Epithelial cell of proximal tubule (primary cell): ENCODE measurements around the gene PRLR. TPM values are rescaled to one million over a fixed set of nuclear protein-coding genes. Genes with fewer than 3 reads are reported as not detected.
"Not testable (repeated sequence)": the region's sequence is repeated elsewhere in the genome, so short reads cannot be mapped to it uniquely, and the experiment has no call there.

Source experiments
- DNase-seq: peaks from one replicate; pipeline ENCODE4 v3.0.0-alpha.2; 2011; ENCODE audit warnings: low read depth
- H3K4me3 ChIP-seq: 2 replicates; pipeline ENCODE4 v1.5.1; 2011; ENCODE audit warnings: low read depth, mild to moderate bottlenecking, low read length
- total RNA-seq: library from RNA; depleted of rRNA; stranded (reverse); fragments of >200 nt; gene quantifications from 2 replicates; pipeline ENCODE4 v1.2.3, GENCODE V29; 2015
- TF ChIP-seq, protein P1 (sequence below): conservative IDR thresholded peaks from 2 replicates; pipeline ENCODE4 v1.5.1; 2012; ENCODE audit warnings: low read depth, mild to moderate bottlenecking, low read length

PRLR gene
- total RNA-seq, 1 donor from 2014 or later = 0.35 TPM

DNA sequence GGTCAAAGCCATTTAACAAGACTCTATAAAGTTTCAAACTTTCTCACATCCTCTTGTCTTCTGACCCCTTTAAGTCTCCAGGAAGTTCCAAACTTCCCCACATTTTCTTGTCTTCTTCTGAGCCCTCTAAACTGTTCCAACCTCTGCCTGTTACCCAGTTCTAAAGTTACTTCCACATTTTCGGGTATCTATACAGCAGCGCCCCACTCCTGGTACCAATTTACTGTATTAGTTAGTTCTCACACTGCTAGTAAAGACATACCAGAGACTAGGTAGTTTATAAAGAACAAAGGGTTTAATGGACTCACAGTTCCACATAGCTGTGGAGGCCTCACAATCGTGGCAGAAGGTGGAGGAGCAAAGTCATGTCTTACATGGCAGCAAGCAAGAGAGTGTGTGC, 23.3 kb upstream of the PRLR start:
- DNase-seq = no peak
- no peak overlapping the region for H3K4me3 ChIP-seq
- TF ChIP-seq, protein P1, sequence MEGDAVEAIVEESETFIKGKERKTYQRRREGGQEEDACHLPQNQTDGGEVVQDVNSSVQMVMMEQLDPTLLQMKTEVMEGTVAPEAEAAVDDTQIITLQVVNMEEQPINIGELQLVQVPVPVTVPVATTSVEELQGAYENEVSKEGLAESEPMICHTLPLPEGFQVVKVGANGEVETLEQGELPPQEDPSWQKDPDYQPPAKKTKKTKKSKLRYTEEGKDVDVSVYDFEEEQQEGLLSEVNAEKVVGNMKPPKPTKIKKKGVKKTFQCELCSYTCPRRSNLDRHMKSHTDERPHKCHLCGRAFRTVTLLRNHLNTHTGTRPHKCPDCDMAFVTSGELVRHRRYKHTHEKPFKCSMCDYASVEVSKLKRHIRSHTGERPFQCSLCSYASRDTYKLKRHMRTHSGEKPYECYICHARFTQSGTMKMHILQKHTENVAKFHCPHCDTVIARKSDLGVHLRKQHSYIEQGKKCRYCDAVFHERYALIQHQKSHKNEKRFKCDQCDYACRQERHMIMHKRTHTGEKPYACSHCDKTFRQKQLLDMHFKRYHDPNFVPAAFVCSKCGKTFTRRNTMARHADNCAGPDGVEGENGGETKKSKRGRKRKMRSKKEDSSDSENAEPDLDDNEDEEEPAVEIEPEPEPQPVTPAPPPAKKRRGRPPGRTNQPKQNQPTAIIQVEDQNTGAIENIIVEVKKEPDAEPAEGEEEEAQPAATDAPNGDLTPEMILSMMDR = no peak

GRCh38 chr5:35252963-35253362, 22.7 kb upstream of the PRLR start:
- H3K4me3 ChIP-seq = no peak overlapping the region
- DNase-seq = no peak
- TF ChIP-seq, protein P1 = no peak

GRCh38 chr5:35248843-35249780, 18.8 kb upstream of the PRLR start:
- DNase-seq = no peak
- H3K4me3 ChIP-seq = peak overlapping the region; percentile 8
- TF ChIP-seq, protein P1 = no peak

DNA sequence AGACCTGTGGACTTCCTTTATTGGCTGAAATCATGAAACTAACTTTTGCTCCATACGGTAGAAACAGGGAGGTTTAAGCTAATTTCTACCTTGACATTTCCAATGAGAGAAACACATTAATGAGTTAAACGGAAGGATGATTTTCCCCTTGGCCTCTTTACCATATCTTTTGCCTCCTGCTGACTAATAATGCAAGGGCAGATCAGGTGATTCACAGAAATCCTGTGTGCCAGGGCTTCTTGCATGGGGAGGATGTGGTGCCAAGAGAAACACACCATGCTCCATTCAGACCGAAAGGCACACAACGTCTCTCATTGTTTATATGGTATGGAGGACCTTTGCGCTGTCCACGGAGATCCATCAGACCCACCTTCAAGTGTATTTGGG, 17.4 kb upstream of the PRLR start:
- H3K4me3 ChIP-seq = no peak overlapping the region
- TF ChIP-seq, protein P1 = no peak
- no peak for DNase-seq

DNA sequence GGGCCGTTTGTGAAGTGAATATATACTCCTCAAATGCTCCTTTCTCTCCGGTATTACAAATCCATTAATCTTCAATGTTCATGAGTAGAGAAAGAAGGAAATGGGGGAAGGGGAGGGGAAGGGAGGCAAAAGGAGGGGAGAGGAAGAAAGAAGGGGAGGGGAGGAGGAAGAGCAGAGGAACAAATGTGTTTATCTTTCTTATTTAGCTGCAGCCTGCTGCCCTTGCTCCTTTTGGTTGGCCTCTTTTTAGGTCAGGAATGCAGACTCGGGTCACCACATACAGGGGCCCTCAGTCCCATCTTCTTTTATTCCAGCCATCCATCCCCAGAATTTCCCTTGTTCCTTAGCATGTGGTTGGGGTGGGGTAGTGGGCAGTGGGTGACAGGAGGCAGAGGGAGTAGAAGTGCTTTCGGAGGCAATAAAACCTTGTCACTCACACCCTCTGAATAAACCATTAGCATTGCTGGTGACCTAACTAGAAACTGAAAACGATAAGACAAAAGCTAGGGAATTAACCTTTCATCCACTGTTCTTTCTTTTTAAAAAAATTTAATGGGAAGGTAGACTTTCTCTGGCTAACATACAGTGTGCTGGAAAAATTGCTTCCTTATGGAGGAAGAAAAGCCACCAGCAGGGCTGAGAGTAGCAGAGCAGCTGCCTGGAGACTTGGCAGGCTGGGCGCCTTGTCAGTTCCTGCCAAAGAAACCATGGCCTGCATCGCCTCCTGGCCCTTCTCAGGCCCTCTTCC, 16.8 kb upstream of the PRLR start:
- DNase-seq = no peak
- no peak overlapping the region for H3K4me3 ChIP-seq
- TF ChIP-seq, protein P1 = no peak

- DNase-seq = no peak
- TF ChIP-seq, protein P1 = peak; percentile 44
- no peak overlapping the region for H3K4me3 ChIP-seq
Measured at GRCh38 chr5:35246411-35246810, 16.1 kb upstream of the PRLR start.

DNA sequence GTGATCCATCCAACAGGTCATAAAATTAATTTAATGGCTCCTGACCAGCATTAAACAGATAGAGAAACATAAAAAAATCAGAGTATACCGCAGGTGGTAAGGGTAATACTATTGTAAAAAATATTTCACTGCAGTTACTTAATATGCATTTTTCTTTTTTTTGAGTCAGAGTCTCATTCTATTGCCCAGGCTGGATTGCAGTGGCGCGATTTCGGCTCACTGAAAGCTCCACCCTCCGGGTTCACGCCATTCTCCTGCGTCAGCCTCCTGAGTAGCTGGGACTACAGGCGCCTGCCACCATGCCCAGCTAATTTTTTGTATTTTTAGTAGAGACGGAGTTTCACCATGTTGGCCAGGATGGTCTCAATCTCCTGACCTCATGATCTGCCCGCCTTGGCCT, 15.1 kb upstream of the PRLR start:
- not testable (repeated sequence) for DNase-seq, H3K4me3 ChIP-seq
